CD4-positive, alpha-beta memory T cell (primary cell): ENCODE data around the gene LCN12. TPM values are rescaled to one million over a fixed set of nuclear protein-coding genes. Genes with fewer than 3 reads are reported as not detected.

Experiments
- polyA plus RNA-seq, 2 donors: library from polyadenylated mRNA; unstranded; fragments of 300-500 nt; fragmentation: Illumina TruSeq; gene quantifications; one replicate each; pipeline ENCODE4 v1.2.3, GENCODE V29; 2021
- total RNA-seq, 2 experiments: library from RNA; stranded (reverse); gene quantifications; one replicate each; pipeline ENCODE4 v1.2.3, GENCODE V29; 2021

LCN12 gene
- total and polyA plus RNA-seq, 4 experiments from 2014 or later, result 0.72 to 1.4 TPM; not detected in 2

Other genes starting within 250 kb of the LCN12 start
Only the 30 nearest of the 33 such genes appear.
- 1 to 10 TPM in 1 of 2 experiments, under 1 TPM in 1; 0.90 to 1.3 TPM for gene LCN10, start 209.3 kb upstream of the LCN12 start, total RNA-seq
- under 1 TPM; 0.22 to 0.50 TPM for gene LCN10, start 209.3 kb upstream of the LCN12 start, polyA plus RNA-seq
- gene LCN6, start 203.7 kb upstream of the LCN12 start, total RNA-seq, result not detected
- gene LCN6, start 203.7 kb upstream of the LCN12 start, polyA plus RNA-seq, result not detected
- not detected for gene LCN8, start 194.0 kb upstream of the LCN12 start, total RNA-seq
- gene LCN8, start 194.0 kb upstream of the LCN12 start, polyA plus RNA-seq, result under 1 TPM in 1 of 2 donors, not detected in 1; 0.62 TPM
- not detected for gene LCN15, start 187.8 kb upstream of the LCN12 start, total RNA-seq
- not detected for gene LCN15, start 187.8 kb upstream of the LCN12 start, polyA plus RNA-seq
- 10 to 100 TPM; 51.1 to 53.4 TPM for gene TMEM141, start 160.9 kb upstream of the LCN12 start, total RNA-seq
- gene TMEM141, start 160.9 kb upstream of the LCN12 start, polyA plus RNA-seq, result 10 to 100 TPM; 34.3 to 38.4 TPM
- 1 to 10 TPM; 2.3 to 2.5 TPM for gene CCDC183, start 155.9 kb upstream of the LCN12 start, total RNA-seq
- under 1 TPM; 0.64 to 0.90 TPM for gene CCDC183, start 155.9 kb upstream of the LCN12 start, polyA plus RNA-seq
- 10 to 100 TPM; 65.1 to 70.9 TPM for gene RABL6, start 144.3 kb upstream of the LCN12 start, total RNA-seq
- gene RABL6, start 144.3 kb upstream of the LCN12 start, polyA plus RNA-seq, result 10 to 100 TPM in 1 of 2 donors, 1 to 10 TPM in 1; 5.1 to 18.2 TPM
- 1 to 10 TPM; 2.4 to 2.8 TPM for gene AJM1, start 109.8 kb upstream of the LCN12 start, total RNA-seq
- gene AJM1, start 109.8 kb upstream of the LCN12 start, polyA plus RNA-seq, result under 1 TPM in 1 of 2 donors, not detected in 1; 0.05 TPM
- gene PHPT1, start 102.9 kb upstream of the LCN12 start, total RNA-seq, result 10 to 100 TPM; 41.3 to 42.6 TPM
- 10 to 100 TPM; 88.4 to 94.0 TPM for gene PHPT1, start 102.9 kb upstream of the LCN12 start, polyA plus RNA-seq
- 10 to 100 TPM in 1 of 2 experiments, 1 to 10 TPM in 1; 9.3 to 11.7 TPM for gene MAMDC4, start 99.9 kb upstream of the LCN12 start, total RNA-seq
- not detected for gene MAMDC4, start 99.9 kb upstream of the LCN12 start, polyA plus RNA-seq
- 100 to 1,000 TPM; 284 to 298 TPM for gene EDF1, start 86.0 kb upstream of the LCN12 start, total RNA-seq
- 100 to 1,000 TPM; 273 to 357 TPM for gene EDF1, start 86.0 kb upstream of the LCN12 start, polyA plus RNA-seq
- gene TRAF2, start 65.8 kb upstream of the LCN12 start, total RNA-seq, result 10 to 100 TPM; 40.2 to 43.2 TPM
- gene TRAF2, start 65.8 kb upstream of the LCN12 start, polyA plus RNA-seq, result 10 to 100 TPM; 11.1 to 25.2 TPM
- gene FBXW5, start 7.5 kb upstream of the LCN12 start, total RNA-seq, result 100 to 1,000 TPM; 122 to 123 TPM
- gene FBXW5, start 7.5 kb upstream of the LCN12 start, polyA plus RNA-seq, result 100 to 1,000 TPM in 1 of 2 donors, 10 to 100 TPM in 1; 98.6 to 160 TPM
- gene C8G, start 7.0 kb upstream of the LCN12 start, total RNA-seq, result 1 to 10 TPM; 2.2 TPM
- gene C8G, start 7.0 kb upstream of the LCN12 start, polyA plus RNA-seq, result under 1 TPM in 1 of 2 donors, not detected in 1; 0.60 TPM
- 1 to 10 TPM; 4.8 to 5.1 TPM for gene PTGDS, start 25.2 kb downstream of the LCN12 start, total RNA-seq
- gene PTGDS, start 25.2 kb downstream of the LCN12 start, polyA plus RNA-seq, result 1 to 10 TPM; 1.7 to 3.8 TPM
- under 1 TPM; 0.14 to 0.17 TPM for gene LCNL1, start 30.7 kb downstream of the LCN12 start, total RNA-seq
- not detected for gene LCNL1, start 30.7 kb downstream of the LCN12 start, polyA plus RNA-seq
- 100 to 1,000 TPM in 1 of 2 experiments, 10 to 100 TPM in 1; 94.2 to 101 TPM for gene PAXX, start 40.1 kb downstream of the LCN12 start, total RNA-seq
- gene PAXX, start 40.1 kb downstream of the LCN12 start, polyA plus RNA-seq, result 100 to 1,000 TPM in 1 of 2 donors, 10 to 100 TPM in 1; 76.0 to 103 TPM
- gene CLIC3, start 44.3 kb downstream of the LCN12 start, total RNA-seq, result 1 to 10 TPM; 3.1 to 3.7 TPM
- 1 to 10 TPM; 5.0 to 7.8 TPM for gene CLIC3, start 44.3 kb downstream of the LCN12 start, polyA plus RNA-seq
- 10 to 100 TPM; 63.8 to 68.6 TPM for gene ABCA2, start 76.0 kb downstream of the LCN12 start, total RNA-seq
- 10 to 100 TPM in 1 of 2 donors, 1 to 10 TPM in 1; 2.6 to 10.8 TPM for gene ABCA2, start 76.0 kb downstream of the LCN12 start, polyA plus RNA-seq
- 1 to 10 TPM; 3.4 to 4.6 TPM for gene FUT7, start 79.8 kb downstream of the LCN12 start, total RNA-seq
- gene FUT7, start 79.8 kb downstream of the LCN12 start, polyA plus RNA-seq, result 10 to 100 TPM; 22.6 to 43.8 TPM
- 10 to 100 TPM; 20.7 to 21.4 TPM for gene NPDC1, start 93.9 kb downstream of the LCN12 start, total RNA-seq
- 10 to 100 TPM; 22.8 to 32.2 TPM for gene NPDC1, start 93.9 kb downstream of the LCN12 start, polyA plus RNA-seq
- gene ENTPD2, start 101.8 kb downstream of the LCN12 start, total RNA-seq, result not detected
- not detected for gene ENTPD2, start 101.8 kb downstream of the LCN12 start, polyA plus RNA-seq
- under 1 TPM; 0.09 to 0.11 TPM for gene SAPCD2, start 118.3 kb downstream of the LCN12 start, total RNA-seq
- under 1 TPM; 0.10 to 0.15 TPM for gene SAPCD2, start 118.3 kb downstream of the LCN12 start, polyA plus RNA-seq
- gene UAP1L1, start 125.2 kb downstream of the LCN12 start, total RNA-seq, result 10 to 100 TPM; 10.6 to 12.5 TPM
- gene UAP1L1, start 125.2 kb downstream of the LCN12 start, polyA plus RNA-seq, result 1 to 10 TPM in 1 of 2 donors, under 1 TPM in 1; 0.81 to 2.9 TPM
- gene MAN1B1, start 134.7 kb downstream of the LCN12 start, total RNA-seq, result 10 to 100 TPM; 63.3 to 71.0 TPM
- 10 to 100 TPM; 35.4 to 37.5 TPM for gene MAN1B1, start 134.7 kb downstream of the LCN12 start, polyA plus RNA-seq
- gene DPP7, start 162.5 kb downstream of the LCN12 start, total RNA-seq, result 100 to 1,000 TPM; 357 to 362 TPM
- 100 to 1,000 TPM; 135 to 206 TPM for gene DPP7, start 162.5 kb downstream of the LCN12 start, polyA plus RNA-seq
- gene GRIN1, start 186.9 kb downstream of the LCN12 start, total RNA-seq, result not detected
- not detected for gene GRIN1, start 186.9 kb downstream of the LCN12 start, polyA plus RNA-seq
- not detected for gene LRRC26, start 217.8 kb downstream of the LCN12 start, total RNA-seq
- not detected for gene LRRC26, start 217.8 kb downstream of the LCN12 start, polyA plus RNA-seq
- gene TMEM210, start 219.8 kb downstream of the LCN12 start, total RNA-seq, result not detected
- gene TMEM210, start 219.8 kb downstream of the LCN12 start, polyA plus RNA-seq, result not detected
- gene ANAPC2, start 236.3 kb downstream of the LCN12 start, total RNA-seq, result 100 to 1,000 TPM; 116 to 125 TPM
- gene ANAPC2, start 236.3 kb downstream of the LCN12 start, polyA plus RNA-seq, result 1 to 10 TPM; 3.2 to 5.7 TPM